HEK293 (cell line): ENCODE data around the gene GPHN.

Source experiments
- RBAK ChIP-seq: fragments of 450-650 bp; formaldehyde crosslinking; IDR thresholded peaks from 2 replicates; pipeline ENCODE4 v1.5.1; 2016; ENCODE audit warnings: missing biosample characterization, missing genetic modification characterization
- SP3 ChIP-seq: fragments of 450-650 bp; formaldehyde crosslinking; IDR thresholded peaks from 2 replicates; pipeline ENCODE4 v1.5.1; 2016; ENCODE audit warnings: missing biosample characterization, missing genetic modification characterization
- ZNF10 ChIP-seq: fragments of 450-650 bp; formaldehyde crosslinking; IDR thresholded peaks from 2 replicates; pipeline ENCODE4 v1.5.1; 2017; ENCODE audit warnings: missing biosample characterization, missing genetic modification characterization
- ZNF114 ChIP-seq: fragments of 450-650 bp; formaldehyde crosslinking; IDR thresholded peaks from 2 replicates; pipeline ENCODE4 v1.5.0; 2017; ENCODE audit warnings: missing biosample characterization, missing genetic modification characterization
- ZNF146 ChIP-seq: fragments of 450-650 bp; formaldehyde crosslinking; IDR thresholded peaks from 2 replicates; pipeline ENCODE4 v1.5.1; 2016; ENCODE audit warnings: missing biosample characterization, missing genetic modification characterization
- ZNF292 ChIP-seq: fragments of 450-650 bp; formaldehyde crosslinking; IDR thresholded peaks from 2 replicates; pipeline ENCODE4 v1.5.1; 2016; ENCODE audit warnings: low read depth, missing biosample characterization, missing genetic modification characterization, borderline replicate concordance
- ZNF404 ChIP-seq: fragments of 450-650 bp; formaldehyde crosslinking; IDR thresholded peaks from 2 replicates; pipeline ENCODE4 v1.5.1; 2017; ENCODE audit warnings: missing biosample characterization, missing genetic modification characterization
- ZNF544 ChIP-seq: fragments of 450-650 bp; formaldehyde crosslinking; IDR thresholded peaks from 2 replicates; pipeline ENCODE4 v1.5.0; 2017; ENCODE audit warnings: missing biosample characterization, missing genetic modification characterization
- ZNF837 ChIP-seq: fragments of 450-650 bp; formaldehyde crosslinking; IDR thresholded peaks from 2 replicates; pipeline ENCODE4 v1.5.1; 2016; ENCODE audit warnings: missing biosample characterization, missing genetic modification characterization
- TF ChIP-seq, protein P1 (sequence below): fragments of 450-650 bp; formaldehyde crosslinking; IDR thresholded peaks from 2 replicates; pipeline ENCODE4 v1.5.1; 2016; ENCODE audit warnings: missing biosample characterization, missing genetic modification characterization, low read depth
- TF ChIP-seq, protein P2 (sequence below): fragments of 450-650 bp; formaldehyde crosslinking; IDR thresholded peaks from 2 replicates; pipeline ENCODE4 v1.5.1; 2016; ENCODE audit warnings: missing biosample characterization, missing genetic modification characterization
- TF ChIP-seq, protein P3 (sequence below): fragments of 450-650 bp; formaldehyde crosslinking; IDR thresholded peaks from 2 replicates; pipeline ENCODE4 v1.5.1; 2017; ENCODE audit warnings: missing biosample characterization, missing genetic modification characterization

DNA sequence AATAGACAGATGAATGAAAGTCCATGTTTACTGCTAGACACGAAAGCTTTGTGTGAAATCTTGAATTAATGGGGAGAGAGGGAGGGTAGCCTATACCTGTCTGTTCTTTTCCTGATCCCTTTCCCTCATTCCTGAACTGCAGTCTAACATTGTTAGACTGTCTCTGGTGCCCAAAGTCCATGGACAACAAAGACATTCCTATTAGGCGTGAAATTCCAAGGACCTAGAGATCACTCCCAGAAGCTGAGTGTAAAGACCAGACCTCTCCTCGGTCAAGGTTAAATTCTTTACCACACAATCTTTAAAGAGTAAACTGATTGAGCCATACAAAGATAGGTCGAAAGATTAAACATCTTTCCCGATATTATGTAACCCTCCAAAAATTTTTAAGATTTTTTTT lies 410.6 kb downstream of the GPHN start:
- TF ChIP-seq ZNF146 (no peak), ZNF404 (no peak), ZNF114 (tag by site-specific recombination) (no peak), RBAK (tag by site-specific recombination) (no peak), ZNF10 (tag by site-specific recombination) (no peak), ZNF544 (tag by site-specific recombination) (no peak), ZNF292 (tag by site-specific recombination) (no peak), SP3 (tag by site-specific recombination) (no peak), ZNF837 (tag by site-specific recombination) (no peak)
- TF ChIP-seq, protein P1, sequence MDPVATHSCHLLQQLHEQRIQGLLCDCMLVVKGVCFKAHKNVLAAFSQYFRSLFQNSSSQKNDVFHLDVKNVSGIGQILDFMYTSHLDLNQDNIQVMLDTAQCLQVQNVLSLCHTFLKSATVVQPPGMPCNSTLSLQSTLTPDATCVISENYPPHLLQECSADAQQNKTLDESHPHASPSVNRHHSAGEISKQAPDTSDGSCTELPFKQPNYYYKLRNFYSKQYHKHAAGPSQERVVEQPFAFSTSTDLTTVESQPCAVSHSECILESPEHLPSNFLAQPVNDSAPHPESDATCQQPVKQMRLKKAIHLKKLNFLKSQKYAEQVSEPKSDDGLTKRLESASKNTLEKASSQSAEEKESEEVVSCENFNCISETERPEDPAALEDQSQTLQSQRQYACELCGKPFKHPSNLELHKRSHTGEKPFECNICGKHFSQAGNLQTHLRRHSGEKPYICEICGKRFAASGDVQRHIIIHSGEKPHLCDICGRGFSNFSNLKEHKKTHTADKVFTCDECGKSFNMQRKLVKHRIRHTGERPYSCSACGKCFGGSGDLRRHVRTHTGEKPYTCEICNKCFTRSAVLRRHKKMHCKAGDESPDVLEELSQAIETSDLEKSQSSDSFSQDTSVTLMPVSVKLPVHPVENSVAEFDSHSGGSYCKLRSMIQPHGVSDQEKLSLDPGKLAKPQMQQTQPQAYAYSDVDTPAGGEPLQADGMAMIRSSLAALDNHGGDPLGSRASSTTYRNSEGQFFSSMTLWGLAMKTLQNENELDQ (tag by site-specific recombination), result no peak
- TF ChIP-seq, protein P2, sequence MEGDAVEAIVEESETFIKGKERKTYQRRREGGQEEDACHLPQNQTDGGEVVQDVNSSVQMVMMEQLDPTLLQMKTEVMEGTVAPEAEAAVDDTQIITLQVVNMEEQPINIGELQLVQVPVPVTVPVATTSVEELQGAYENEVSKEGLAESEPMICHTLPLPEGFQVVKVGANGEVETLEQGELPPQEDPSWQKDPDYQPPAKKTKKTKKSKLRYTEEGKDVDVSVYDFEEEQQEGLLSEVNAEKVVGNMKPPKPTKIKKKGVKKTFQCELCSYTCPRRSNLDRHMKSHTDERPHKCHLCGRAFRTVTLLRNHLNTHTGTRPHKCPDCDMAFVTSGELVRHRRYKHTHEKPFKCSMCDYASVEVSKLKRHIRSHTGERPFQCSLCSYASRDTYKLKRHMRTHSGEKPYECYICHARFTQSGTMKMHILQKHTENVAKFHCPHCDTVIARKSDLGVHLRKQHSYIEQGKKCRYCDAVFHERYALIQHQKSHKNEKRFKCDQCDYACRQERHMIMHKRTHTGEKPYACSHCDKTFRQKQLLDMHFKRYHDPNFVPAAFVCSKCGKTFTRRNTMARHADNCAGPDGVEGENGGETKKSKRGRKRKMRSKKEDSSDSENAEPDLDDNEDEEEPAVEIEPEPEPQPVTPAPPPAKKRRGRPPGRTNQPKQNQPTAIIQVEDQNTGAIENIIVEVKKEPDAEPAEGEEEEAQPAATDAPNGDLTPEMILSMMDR (tag by site-specific recombination), result no peak
- TF ChIP-seq, protein P3, sequence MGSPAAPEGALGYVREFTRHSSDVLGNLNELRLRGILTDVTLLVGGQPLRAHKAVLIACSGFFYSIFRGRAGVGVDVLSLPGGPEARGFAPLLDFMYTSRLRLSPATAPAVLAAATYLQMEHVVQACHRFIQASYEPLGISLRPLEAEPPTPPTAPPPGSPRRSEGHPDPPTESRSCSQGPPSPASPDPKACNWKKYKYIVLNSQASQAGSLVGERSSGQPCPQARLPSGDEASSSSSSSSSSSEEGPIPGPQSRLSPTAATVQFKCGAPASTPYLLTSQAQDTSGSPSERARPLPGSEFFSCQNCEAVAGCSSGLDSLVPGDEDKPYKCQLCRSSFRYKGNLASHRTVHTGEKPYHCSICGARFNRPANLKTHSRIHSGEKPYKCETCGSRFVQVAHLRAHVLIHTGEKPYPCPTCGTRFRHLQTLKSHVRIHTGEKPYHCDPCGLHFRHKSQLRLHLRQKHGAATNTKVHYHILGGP (tag by site-specific recombination), result no peak
